Mesothelial cell of epicardium (in vitro differentiated cells): ENCODE data around the gene MS4A6E. TPM values are rescaled to one million over a fixed set of nuclear protein-coding genes. Genes with fewer than 3 reads are reported as not detected.
"Not testable (repeated sequence)": the region's sequence is repeated elsewhere in the genome, so short reads cannot be mapped to it uniquely, and the experiment has no call there.

ENCODE experiments used
- DNase-seq, 2 experiments: peaks; one replicate each; pipeline ENCODE4 v3.0.0; 2021; ENCODE audit warnings: low spot score in 2 of 2; ENCODE audit not compliant: unreplicated experiment in 2 of 2
- H3K27ac Mint-ChIP-seq: 2 replicates; pipeline ENCODE4 v1.8.0; 2021; ENCODE audit warnings: mixed read lengths
- H3K27me3 Mint-ChIP-seq: 2 replicates; pipeline ENCODE4 v1.8.0; 2021; ENCODE audit warnings: low read depth, mixed read lengths
- H3K36me3 Mint-ChIP-seq: 2 replicates; pipeline ENCODE4 v1.8.0; 2021; ENCODE audit warnings: mixed read lengths
- H3K4me1 Mint-ChIP-seq: 2 replicates; pipeline ENCODE4 v1.8.0; 2021; ENCODE audit warnings: mixed read lengths
- H3K4me3 Mint-ChIP-seq: 2 replicates; pipeline ENCODE4 v1.8.0; 2021; ENCODE audit warnings: mild to moderate bottlenecking, moderate library complexity, mixed read lengths
- H3K9me3 Mint-ChIP-seq: 2 replicates; pipeline ENCODE4 v1.8.0; 2021; ENCODE audit warnings: mixed read lengths
- total RNA-seq: library from RNA; stranded (reverse); gene quantifications from 3 replicates; pipeline ENCODE4 v1.2.1, GENCODE V29; 2021
- TF ChIP-seq, protein P1 (sequence below): fragments of 200-600 bp; sonication (generic); IDR thresholded peaks from one replicate; pipeline ENCODE4 v1.5.0; 2021; ENCODE audit warnings: antibody characterized with exemption; ENCODE audit not compliant: unreplicated experiment

The MS4A6E gene, protein sequence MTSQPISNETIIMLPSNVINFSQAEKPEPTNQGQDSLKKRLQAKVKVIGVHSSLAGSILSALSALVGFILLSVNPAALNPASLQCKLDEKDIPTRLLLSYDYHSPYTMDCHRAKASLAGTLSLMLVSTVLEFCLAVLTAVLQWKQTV
- not detected in 3 replicates for total RNA-seq

DNA sequence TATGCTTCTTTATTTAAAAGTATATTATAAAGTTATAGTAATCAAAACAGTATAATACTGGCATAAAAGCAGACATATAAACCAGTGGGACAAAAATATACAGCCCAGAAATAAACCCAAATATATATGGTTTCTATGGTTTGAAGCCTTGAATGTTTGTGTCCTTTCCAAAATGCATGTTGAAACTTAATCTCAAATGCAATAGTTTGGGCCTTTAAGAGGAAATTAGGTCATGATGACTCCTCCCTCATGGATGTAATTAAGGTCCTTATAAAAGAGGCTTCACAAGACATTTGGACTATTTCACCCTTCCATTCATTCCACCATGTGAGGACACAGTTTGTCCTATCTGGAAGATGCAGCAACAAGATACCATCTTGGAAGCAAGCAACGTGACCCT, at the start of gene MS4A6E:
Gene MS4A6E (plus strand): TSS at position 301 of the 400 bp plus-strand sequence. CDS start 7,641 bp downstream, outside the sequence.
- H3K36me3 Mint-ChIP-seq = no peaks in the 10 kb centered on the region
- TF ChIP-seq, protein P1, sequence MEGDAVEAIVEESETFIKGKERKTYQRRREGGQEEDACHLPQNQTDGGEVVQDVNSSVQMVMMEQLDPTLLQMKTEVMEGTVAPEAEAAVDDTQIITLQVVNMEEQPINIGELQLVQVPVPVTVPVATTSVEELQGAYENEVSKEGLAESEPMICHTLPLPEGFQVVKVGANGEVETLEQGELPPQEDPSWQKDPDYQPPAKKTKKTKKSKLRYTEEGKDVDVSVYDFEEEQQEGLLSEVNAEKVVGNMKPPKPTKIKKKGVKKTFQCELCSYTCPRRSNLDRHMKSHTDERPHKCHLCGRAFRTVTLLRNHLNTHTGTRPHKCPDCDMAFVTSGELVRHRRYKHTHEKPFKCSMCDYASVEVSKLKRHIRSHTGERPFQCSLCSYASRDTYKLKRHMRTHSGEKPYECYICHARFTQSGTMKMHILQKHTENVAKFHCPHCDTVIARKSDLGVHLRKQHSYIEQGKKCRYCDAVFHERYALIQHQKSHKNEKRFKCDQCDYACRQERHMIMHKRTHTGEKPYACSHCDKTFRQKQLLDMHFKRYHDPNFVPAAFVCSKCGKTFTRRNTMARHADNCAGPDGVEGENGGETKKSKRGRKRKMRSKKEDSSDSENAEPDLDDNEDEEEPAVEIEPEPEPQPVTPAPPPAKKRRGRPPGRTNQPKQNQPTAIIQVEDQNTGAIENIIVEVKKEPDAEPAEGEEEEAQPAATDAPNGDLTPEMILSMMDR = no peak
- no peak within 1 kb of the TSS for H3K4me3 Mint-ChIP-seq
- H3K27me3 Mint-ChIP-seq = peaks cover 2% of the 10 kb centered on the region
- no peaks in the 10 kb centered on the region for H3K4me1 Mint-ChIP-seq
- no peak within 1 kb of the TSS for H3K27ac Mint-ChIP-seq
- no peak for DNase-seq
- peaks cover 22% of the 10 kb centered on the region for H3K9me3 Mint-ChIP-seq

- H3K27me3 Mint-ChIP-seq = no peaks in the 10 kb centered on the region
- no peaks in the 10 kb centered on the region for H3K9me3 Mint-ChIP-seq
- no peak within 1 kb of the TSS for H3K4me3 Mint-ChIP-seq
- DNase-seq = no peak
- TF ChIP-seq, protein P1 = no peak
- H3K36me3 Mint-ChIP-seq = no peaks in the 10 kb centered on the region
- H3K27ac Mint-ChIP-seq = no peak within 1 kb of the TSS
- no peaks in the 10 kb centered on the region for H3K4me1 Mint-ChIP-seq
Observed at GRCh38 chr11:60280412-60280811, 46.6 kb upstream of the MS4A6E start, which contains the start of gene MS4A4A. Gene MS4A4A, plus strand, starts transcription at chr11:60280666. Its CDS starts 10 bp downstream, at chr11:60280676.

GRCh38 chr11:60281485-60281884, 45.6 kb upstream of the MS4A6E start:
- Mint-ChIP-seq H3K27ac (no peak overlapping the region), H3K4me3 (no peak overlapping the region), H3K27me3 (no peaks in the 10 kb centered on the region), H3K4me1 (peaks cover 1% of the 10 kb centered on the region), H3K9me3 (peaks cover 4% of the 10 kb centered on the region), H3K36me3 (no peaks in the 10 kb centered on the region)
- TF ChIP-seq, protein P1 = no peak
- no peak for DNase-seq

DNA sequence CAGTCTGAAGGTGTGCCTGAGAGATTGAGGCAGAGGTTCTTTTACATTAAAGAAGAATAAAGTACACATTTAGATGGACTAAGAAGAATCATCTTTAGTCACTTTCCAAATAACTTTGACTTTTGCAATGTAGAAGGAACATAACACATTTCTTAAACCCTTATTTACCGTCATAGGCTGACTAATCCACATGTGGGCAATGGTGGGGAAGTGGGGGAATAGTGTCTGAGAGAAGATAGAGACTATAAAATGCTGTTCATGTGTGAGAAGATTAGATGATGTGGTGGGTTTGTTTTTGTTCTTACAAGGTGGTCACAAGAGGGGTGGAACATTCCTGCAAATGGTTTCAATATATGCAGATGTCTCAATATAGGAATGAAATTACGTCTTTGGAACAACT, 44.8 kb upstream of the MS4A6E start:
- H3K27me3 Mint-ChIP-seq = no peaks in the 10 kb centered on the region
- no peak overlapping the region for H3K4me3 Mint-ChIP-seq
- TF ChIP-seq, protein P1 = no peak
- DNase-seq = no peak
- H3K27ac Mint-ChIP-seq = no peak overlapping the region
- peaks cover 1% of the 10 kb centered on the region for H3K4me1 Mint-ChIP-seq
- H3K36me3 Mint-ChIP-seq = no peaks in the 10 kb centered on the region
- peaks cover 12% of the 10 kb centered on the region for H3K9me3 Mint-ChIP-seq

GRCh38 chr11:60285411-60286126, 41.5 kb upstream of the MS4A6E start:
- DNase-seq, H3K4me3 Mint-ChIP-seq, H3K27me3 Mint-ChIP-seq, H3K27ac Mint-ChIP-seq, H3K4me1 Mint-ChIP-seq, H3K36me3 Mint-ChIP-seq: not testable (repeated sequence)
- H3K9me3 Mint-ChIP-seq = peaks cover 31% of the 10 kb centered on the region

DNA sequence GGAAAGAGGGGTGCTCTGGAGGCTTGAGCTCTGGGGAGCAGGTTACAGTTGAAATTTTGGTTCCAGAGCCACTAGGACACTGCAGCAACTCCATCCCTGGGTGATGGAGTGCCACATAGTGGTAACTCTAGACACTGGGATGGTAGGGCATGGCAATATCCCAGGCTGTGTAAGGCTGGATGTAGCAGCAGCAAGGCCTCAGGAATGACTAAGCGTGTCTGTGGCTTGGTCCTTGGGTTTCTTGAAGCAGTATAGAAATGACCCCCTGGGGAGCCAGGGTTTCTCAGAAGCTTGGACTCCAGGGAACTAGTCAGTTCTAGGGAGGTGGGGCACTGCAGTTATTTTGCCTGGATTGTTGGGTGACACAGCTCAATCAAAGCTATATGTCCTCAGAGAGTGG, 38.5 kb upstream of the MS4A6E start:
- no peak for DNase-seq
- Mint-ChIP-seq H3K27me3 (no peaks in the 10 kb centered on the region), H3K27ac (no peak overlapping the region), H3K4me1 (peaks cover 1% of the 10 kb centered on the region), H3K9me3 (peaks cover 35% of the 10 kb centered on the region), H3K4me3 (no peak overlapping the region), H3K36me3 (no peaks in the 10 kb centered on the region)
- TF ChIP-seq, protein P1 = no peak
